ENCODE measurements around the gene ASXL2.
A peak's percentile ranks its signal among the peaks of the same experiment; 100 is the strongest.

Gene ASXL2

DNA sequence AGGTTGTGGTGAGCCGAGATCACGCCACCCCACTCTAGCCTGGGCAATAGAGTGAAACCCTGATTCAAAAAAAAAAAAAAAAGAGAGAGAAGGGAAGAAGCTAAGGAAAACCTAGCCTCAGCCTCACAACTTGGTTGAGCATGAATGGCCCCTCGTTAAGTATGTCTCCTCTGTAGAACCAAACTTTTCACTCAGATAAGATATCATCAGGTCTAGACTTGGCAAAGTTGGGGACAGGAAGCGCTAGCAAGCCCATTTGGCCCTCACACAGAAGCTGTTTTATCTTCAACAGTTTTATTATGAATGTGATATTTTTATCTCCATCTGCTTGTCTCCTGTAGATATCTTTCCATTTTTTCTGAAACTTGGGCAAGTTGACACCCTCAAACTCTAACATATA is 3.5 kb upstream of the ASXL2 start:
- in situ Hi-C loops (cut with MboI; ENCODE audit: low pct_unique_long_range_greater_than_20kb, low sequenced_read_pairs, unreplicated experiment), result no loop called here
- DNase-seq (ENCODE audit: low spot score), result no peak
- TF ChIP-seq, protein P1, sequence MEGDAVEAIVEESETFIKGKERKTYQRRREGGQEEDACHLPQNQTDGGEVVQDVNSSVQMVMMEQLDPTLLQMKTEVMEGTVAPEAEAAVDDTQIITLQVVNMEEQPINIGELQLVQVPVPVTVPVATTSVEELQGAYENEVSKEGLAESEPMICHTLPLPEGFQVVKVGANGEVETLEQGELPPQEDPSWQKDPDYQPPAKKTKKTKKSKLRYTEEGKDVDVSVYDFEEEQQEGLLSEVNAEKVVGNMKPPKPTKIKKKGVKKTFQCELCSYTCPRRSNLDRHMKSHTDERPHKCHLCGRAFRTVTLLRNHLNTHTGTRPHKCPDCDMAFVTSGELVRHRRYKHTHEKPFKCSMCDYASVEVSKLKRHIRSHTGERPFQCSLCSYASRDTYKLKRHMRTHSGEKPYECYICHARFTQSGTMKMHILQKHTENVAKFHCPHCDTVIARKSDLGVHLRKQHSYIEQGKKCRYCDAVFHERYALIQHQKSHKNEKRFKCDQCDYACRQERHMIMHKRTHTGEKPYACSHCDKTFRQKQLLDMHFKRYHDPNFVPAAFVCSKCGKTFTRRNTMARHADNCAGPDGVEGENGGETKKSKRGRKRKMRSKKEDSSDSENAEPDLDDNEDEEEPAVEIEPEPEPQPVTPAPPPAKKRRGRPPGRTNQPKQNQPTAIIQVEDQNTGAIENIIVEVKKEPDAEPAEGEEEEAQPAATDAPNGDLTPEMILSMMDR (IDR thresholded peaks at IDR 0.05; ENCODE audit: extremely low read depth, insufficient read depth, missing control alignments), result no peak

DNA sequence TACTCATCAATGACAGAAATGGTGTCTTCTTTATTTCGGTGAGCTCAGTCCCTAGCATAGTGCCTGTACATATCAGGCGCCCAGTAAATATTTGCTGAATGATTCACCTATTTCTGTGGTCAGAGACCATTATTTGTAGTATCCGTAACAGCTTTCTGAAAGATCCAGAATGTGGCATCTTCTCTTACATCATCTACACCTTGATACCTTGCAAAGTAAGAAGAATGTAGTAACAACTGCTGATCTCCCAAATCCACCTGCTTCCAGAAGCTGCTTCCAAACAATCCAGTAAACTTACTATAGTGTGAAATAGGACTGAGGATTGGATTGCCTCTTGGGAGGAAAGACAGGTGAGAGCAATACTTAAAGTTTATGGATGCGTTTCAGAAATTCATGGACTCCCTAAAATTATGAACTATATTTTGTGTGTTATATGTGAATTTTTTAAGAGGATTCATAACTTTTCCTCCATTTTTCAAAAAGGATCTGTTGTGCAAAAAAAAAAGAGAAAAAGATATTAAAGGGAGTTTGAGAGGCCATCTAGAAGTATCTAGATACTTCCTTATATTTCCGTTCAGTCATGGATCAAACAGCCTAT is 945 bp upstream of the ASXL2 start:
- in situ Hi-C loops (cut with MboI; ENCODE audit: low pct_unique_long_range_greater_than_20kb, low sequenced_read_pairs, unreplicated experiment), result no loop called here
- no peak for DNase-seq (ENCODE audit: low spot score)
- TF ChIP-seq, protein P1 (IDR thresholded peaks at IDR 0.05; ENCODE audit: extremely low read depth, insufficient read depth, missing control alignments), result no peak

DNA sequence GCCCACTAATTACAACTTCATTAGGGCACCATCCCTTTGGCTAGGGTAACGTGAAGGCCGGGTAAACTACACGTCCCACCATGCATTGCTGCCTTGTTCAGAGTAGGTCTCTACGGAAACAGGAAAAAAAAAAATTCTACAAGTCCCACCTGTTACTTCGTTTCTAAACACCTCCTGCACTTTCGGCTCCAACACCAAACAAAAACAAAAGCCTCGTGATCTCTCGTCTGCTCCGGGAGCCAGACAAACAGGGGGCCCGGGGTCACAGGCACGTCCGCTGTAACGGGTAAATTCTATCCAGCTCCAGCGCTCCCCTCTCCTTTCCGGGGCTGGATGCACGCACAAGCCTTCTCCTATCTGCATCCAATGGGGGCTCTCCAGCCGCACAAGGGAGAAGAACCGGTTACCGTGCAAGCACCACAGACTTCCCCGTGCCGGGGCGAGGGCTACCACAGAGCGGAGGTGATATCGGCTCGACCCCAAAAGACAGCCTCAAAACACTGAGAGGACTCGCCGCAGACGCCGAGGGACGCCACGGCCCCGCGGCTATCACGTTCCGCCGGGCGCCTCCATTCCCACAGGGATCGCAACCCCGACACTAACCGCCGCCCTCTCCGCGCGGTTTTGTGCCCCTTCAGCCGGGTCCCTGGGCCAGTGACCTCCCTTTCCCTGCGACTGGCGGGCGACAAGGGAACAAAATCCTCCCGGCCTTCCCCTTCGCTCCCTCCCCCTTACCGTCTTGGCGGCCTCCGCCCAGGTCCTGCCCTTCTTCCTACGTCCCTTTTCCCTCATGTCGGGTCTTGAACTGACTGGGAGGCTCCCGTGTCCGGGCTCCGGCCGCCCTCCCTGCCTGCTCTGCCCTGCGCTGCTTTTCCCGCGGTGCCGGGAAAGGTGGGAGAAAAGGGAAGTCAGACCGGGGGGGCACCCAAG is 591 bp downstream of the ASXL2 start:
- in situ Hi-C loops (cut with MboI; ENCODE audit: low pct_unique_long_range_greater_than_20kb, low sequenced_read_pairs, unreplicated experiment), result no loop called here
- peak; percentile 77 for DNase-seq (ENCODE audit: low spot score)
- TF ChIP-seq, protein P1 (IDR thresholded peaks at IDR 0.05; ENCODE audit: extremely low read depth, insufficient read depth, missing control alignments), result no peak

DNA sequence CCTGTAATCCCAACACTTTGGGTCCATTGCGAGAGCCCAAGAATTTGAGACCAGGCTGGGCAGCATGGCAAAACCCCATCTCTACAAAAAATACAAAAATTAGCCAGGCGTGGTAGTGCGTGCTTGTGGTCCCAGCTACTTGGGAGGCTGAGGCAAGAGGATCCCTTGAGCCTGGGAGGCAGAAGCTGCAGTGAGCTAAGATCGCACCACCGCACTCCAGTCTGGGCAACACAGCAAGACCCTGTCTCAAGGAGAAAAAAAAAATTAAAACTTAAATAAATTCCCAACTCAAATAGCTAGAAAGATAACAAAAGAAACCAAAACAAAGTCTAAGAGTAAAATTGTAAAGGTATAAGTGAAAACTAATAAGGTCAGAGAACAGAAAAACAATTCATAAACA is 6.2 kb downstream of the ASXL2 start:
- TF ChIP-seq, protein P1 (IDR thresholded peaks at IDR 0.05; ENCODE audit: extremely low read depth, insufficient read depth, missing control alignments), result no peak
- in situ Hi-C loops (cut with MboI; ENCODE audit: low pct_unique_long_range_greater_than_20kb, low sequenced_read_pairs, unreplicated experiment), result no loop called here
- no peak for DNase-seq (ENCODE audit: low spot score)

DNA sequence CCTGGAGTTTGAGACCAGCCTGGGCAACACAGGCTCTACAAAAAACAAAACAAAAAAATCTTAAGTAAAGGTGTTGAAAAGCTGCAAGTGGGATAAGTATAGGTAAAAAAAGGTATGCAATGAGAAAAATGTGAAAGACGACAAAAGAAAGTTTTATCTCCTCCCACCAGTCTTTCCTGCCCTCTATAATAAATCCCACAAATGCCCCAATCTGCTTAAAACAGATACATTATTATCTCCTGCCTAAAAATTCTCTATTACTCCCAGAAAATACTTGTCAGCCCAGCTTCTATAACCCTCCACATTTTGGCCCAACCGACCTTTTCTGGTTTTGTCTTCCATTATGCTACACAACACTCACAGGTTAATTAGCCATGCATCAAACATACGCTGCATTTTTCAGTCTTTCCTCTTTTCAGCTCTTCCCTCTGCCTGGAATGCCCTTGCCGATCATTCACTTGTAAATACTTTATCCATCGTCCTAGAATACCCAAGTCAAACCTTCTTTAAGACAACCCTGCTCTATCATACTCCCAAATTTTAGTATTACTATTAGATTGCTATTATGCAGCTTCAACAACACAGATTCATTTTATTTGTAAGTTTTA is 10.8 kb downstream of the ASXL2 start:
- DNase-seq (ENCODE audit: low spot score), result no peak
- in situ Hi-C loops (cut with MboI; ENCODE audit: low pct_unique_long_range_greater_than_20kb, low sequenced_read_pairs, unreplicated experiment), result no loop called here
- TF ChIP-seq, protein P1 (IDR thresholded peaks at IDR 0.05; ENCODE audit: extremely low read depth, insufficient read depth, missing control alignments), result no peak

DNA sequence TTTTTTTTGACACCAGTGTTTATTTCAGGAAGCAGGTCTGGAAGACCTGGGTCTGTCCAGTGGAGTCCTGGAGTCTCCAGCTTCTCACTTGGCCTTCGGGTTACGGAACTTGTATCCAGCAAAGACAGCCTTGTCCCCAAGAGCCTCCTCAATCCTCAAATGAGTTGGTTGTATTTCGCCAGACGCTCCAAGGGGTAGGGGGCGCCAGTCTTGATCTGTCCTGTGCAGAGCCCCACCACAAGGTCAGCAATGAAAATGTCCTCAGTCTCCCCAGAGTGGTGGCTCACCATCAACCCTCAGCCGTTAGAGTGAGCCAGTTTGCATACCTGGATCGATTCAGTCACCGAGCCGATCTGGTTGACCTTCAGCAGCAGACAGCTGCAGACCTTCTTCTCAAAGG is 21.9 kb downstream of the ASXL2 start:
- DNase-seq (ENCODE audit: low spot score), result no peak
- TF ChIP-seq, protein P1 (IDR thresholded peaks at IDR 0.05; ENCODE audit: extremely low read depth, insufficient read depth, missing control alignments), result peak; percentile 10
- in situ Hi-C loops (cut with MboI; ENCODE audit: low pct_unique_long_range_greater_than_20kb, low sequenced_read_pairs, unreplicated experiment), result no loop called here
